BJ (cell line): ENCODE measurements around the gene SUGP2. TPM values are rescaled to one million over a fixed set of nuclear protein-coding genes. Genes with fewer than 3 reads are reported as not detected.
A peak's percentile ranks its signal among the peaks of the same experiment; 100 is the strongest.

Experiments used
- CTCF ChIA-PET: fragments of 350-600 bp; formaldehyde crosslinking; extraction: SDS; loops from one replicate; lab custom pipeline; 2021; ENCODE audit warnings: antibody characterized with exemption, inconsistent platforms; lab: Yijun Ruan, JAX
- POLR2A ChIA-PET: fragments of 300-600 bp; sonication (Branson Sonifier 250); formaldehyde crosslinking; extraction: SDS; loops from one replicate; lab custom pipeline; 2021; ENCODE audit warnings: antibody characterized with exemption; lab: Charles Lee
- DNase-seq: peaks from one replicate; pipeline ENCODE4 v3.0.0-alpha.2; 2011; ENCODE audit warnings: low read depth
- H3K27me3 ChIP-seq: 2 replicates; pipeline ENCODE4 v1.6.0; 2011; ENCODE audit warnings: low read length; ENCODE audit not compliant: control insufficient read depth, insufficient read depth
- H3K36me3 ChIP-seq: 2 replicates; pipeline ENCODE4 v1.5.1; 2011; ENCODE audit warnings: low read length; ENCODE audit not compliant: control insufficient read depth, insufficient read depth
- H3K4me3 ChIP-seq: 2 replicates; pipeline ENCODE4 v1.5.1; 2011; ENCODE audit warnings: low read depth, mild to moderate bottlenecking, control low read depth, low read length
- polyA plus RNA-seq: library from polyadenylated mRNA; depleted of rRNA; stranded (reverse); fragments of >200 nt; gene quantifications from 2 replicates; pipeline ENCODE4 v1.2.3, GENCODE V29; 2011
- TF ChIP-seq, protein P1 (sequence below): IDR thresholded peaks from 2 replicates; pipeline ENCODE4 v1.5.1; 2011; ENCODE audit warnings: low read depth, mild to moderate bottlenecking, control low read depth, inconsistent platforms, low read length, moderate library complexity; ENCODE audit not compliant: insufficient read depth

Gene SUGP2
- polyA plus RNA-seq, 1 experiment, result 37.4 TPM

DNA sequence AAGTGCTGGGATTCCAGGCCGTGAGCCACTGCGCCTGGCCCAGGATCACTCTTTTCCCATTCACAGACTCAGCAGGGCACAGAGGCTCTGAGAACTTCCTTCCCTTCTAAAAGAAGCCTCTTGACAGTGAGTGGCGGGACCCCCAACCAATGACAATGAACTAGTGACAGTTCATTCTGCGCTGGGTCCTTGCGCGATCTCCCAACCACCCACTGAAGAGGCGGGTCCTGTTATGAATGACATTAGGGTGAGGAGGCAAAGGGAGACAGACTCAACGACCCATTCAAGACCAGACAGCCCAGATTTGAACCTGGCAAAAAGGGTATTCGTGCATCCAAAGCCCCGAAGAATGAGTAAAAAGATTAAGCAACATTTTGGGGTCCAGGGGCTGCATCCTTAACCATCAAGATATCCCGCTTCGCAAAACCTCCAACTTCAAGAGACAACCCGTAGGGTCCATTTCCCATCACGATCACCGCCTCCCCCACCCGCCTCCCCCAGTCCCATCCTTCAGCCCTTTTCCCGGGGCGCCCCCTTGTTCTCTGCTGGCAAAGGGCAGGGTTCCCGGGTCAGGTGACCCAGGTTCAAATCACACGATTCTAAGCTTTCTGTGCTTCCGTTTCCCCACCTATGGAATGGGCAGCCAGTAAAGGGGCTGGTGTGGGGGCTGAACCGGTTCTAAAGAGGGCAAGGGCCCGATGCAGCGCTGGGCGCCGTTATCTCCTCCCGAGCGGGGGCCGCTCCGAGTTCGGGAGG lies 719 bp downstream of the SUGP2 start:
- Histone ChIP-seq H3K36me3 (peaks cover 2% of the 10 kb centered on the region), H3K27me3 (no peaks in the 10 kb centered on the region), H3K4me3 (peak overlapping the region; percentile 67)
- ChIA-PET POLR2A (interaction anchor here (0.6 kb wide), 1 partner anchor 9 kb away, joined by 3 read pairs; no protein-coding TSS in a partner anchor), CTCF (no interaction called here)
- DNase-seq, result peak; percentile 64
- TF ChIP-seq, protein P1, sequence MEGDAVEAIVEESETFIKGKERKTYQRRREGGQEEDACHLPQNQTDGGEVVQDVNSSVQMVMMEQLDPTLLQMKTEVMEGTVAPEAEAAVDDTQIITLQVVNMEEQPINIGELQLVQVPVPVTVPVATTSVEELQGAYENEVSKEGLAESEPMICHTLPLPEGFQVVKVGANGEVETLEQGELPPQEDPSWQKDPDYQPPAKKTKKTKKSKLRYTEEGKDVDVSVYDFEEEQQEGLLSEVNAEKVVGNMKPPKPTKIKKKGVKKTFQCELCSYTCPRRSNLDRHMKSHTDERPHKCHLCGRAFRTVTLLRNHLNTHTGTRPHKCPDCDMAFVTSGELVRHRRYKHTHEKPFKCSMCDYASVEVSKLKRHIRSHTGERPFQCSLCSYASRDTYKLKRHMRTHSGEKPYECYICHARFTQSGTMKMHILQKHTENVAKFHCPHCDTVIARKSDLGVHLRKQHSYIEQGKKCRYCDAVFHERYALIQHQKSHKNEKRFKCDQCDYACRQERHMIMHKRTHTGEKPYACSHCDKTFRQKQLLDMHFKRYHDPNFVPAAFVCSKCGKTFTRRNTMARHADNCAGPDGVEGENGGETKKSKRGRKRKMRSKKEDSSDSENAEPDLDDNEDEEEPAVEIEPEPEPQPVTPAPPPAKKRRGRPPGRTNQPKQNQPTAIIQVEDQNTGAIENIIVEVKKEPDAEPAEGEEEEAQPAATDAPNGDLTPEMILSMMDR, result 0 out of 2 replicates have a peak, but pooled peaks have one; percentile 16

DNA sequence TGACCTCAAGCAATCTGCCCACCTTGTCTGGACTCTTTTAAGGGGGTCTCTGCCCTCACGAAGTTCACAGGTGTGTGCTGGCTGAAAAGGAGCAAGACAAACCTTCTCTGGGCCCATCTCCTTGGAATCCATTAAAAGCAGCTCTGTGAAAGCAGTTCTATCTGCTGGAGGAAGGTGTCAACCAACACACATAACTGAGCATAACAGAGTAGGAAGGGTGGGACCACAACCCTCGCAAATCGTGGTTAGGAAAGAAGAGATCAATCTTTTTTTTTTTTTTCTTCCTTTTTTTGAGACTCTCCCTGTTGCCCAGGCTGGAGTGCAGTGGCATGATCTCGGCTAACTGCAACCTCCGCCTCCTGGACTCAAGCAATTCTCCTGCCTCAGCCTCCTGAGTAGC lies 1.4 kb downstream of the SUGP2 start:
- H3K36me3 ChIP-seq, result peaks cover 2% of the 10 kb centered on the region
- DNase-seq, result no peak
- TF ChIP-seq, protein P1, result no peak
- no peaks in the 10 kb centered on the region for H3K27me3 ChIP-seq
- CTCF ChIA-PET, result interaction anchor here (0.7 kb wide), 1 partner anchor 36 kb away, joined by 5 read pairs; no protein-coding TSS in a partner anchor
- H3K4me3 ChIP-seq, result no peak overlapping the region
- POLR2A ChIA-PET, result interaction anchor here (0.6 to 0.7 kb wide), 2 partner anchors 8 to 9 kb away, joined by 3 to 6 read pairs; no protein-coding TSS in a partner anchor

DNA sequence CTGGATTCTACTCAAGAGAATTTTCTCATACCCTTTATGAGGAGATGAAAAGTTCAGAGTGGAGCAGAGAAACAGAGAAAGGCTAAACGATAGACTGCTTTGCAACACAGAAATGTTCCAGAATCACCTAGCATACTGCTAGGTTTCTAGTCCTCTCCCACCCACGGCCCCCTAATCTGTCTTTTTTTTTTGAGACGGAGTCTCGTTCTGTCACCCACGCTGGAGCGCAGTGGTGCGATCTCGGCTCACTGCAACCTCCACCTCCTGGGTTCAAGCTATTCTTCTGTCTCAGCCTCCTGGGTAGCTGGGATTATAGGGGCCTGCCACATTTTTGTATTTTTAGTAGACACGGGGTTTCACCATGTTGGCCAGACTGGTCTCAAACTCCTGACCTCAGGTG lies 4.8 kb downstream of the SUGP2 start:
- TF ChIP-seq, protein P1, result no peak
- H3K4me3 ChIP-seq, result no peak overlapping the region
- DNase-seq, result no peak
- ChIA-PET POLR2A (no interaction called here), CTCF (no interaction called here)
- peaks cover 20% of the 10 kb centered on the region for H3K36me3 ChIP-seq
- H3K27me3 ChIP-seq, result no peaks in the 10 kb centered on the region

DNA sequence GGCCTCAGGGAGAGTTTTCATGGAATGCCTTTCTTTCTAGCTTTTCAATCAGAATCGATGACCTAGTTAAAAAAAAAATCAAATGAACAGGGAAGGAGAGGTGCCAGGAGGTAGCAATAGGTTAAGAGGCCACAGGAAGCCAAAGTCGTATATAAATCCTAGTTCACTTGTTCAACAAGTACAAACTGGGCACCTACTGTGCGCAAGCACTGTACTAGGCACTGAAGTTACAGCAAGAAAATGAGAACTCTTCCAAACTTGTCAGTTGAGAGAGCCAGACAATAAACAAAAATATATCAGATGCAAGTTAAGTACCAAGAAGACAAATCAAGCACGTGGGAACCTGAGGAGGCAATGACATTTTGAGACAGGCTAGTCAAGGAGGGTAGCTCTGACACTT lies 6.1 kb downstream of the SUGP2 start:
- TF ChIP-seq, protein P1, result no peak
- H3K36me3 ChIP-seq, result peaks cover 26% of the 10 kb centered on the region
- ChIA-PET POLR2A (no interaction called here), CTCF (no interaction called here)
- no peak for DNase-seq
- no peak overlapping the region for H3K4me3 ChIP-seq
- H3K27me3 ChIP-seq, result no peaks in the 10 kb centered on the region

DNA sequence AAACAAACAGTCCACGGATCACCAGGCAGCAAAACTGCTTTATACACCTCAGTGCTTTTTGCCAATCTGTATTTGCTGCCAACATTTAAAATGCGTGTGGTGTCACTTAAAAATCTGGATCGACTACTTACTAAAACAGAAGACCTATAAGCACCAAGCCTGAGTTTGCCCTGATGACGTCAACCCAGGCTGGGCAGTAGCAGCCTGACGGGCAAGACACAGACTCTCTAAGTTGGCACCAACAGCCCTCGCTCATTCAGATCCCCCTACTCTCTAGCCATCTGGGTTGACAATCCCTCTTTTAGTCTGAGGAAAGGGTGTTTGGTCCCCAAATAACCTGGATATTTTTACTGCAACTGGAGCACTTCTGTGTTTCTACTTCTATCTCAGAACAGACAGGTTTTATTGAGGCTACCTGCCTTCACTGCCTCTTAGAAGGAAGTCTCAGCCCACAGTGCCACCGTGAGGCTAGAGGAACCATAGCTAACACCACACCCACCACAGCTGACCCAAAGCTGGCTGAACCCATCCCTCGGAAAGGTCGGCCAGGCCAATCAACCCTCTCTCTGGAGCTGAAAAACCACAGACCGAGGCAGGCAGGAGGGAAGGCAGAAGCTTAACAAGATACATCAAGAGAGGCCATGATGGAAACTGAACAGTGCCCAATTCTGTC lies 6.9 kb downstream of the SUGP2 start:
- DNase-seq, result no peak
- POLR2A ChIA-PET, result no interaction called here

More for the DNA sequence above, 6.9 kb downstream of the SUGP2 start:
- Histone ChIP-seq H3K4me3 (no peak overlapping the region), H3K27me3 (no peaks in the 10 kb centered on the region), H3K36me3 (peaks cover 26% of the 10 kb centered on the region)
- TF ChIP-seq, protein P1, result peak; percentile 25; the same call in 1 of the 2 replicates
- CTCF ChIA-PET, result interaction anchor here (0.6 kb wide), 1 partner anchor 202 kb away, joined by 5 read pairs; no protein-coding TSS in a partner anchor
